ENCODE measurements around the gene CDH4.

- TF ChIP-seq CTCF (IDR thresholded peaks at IDR 0.05) (no peak), POLR2A (IDR thresholded peaks at IDR 0.05) (no peak)
Observed at GRCh38 chr20:61580958-61581824, 329.1 kb downstream of the CDH4 start.
